ENCODE data around the gene CD7. TPM values are rescaled to one million over a fixed set of nuclear protein-coding genes. Genes with fewer than 3 reads are reported as not detected.

Gene CD7
- polyA plus RNA-seq, 1 donor from 2014 or later: not detected

GRCh38 chr17:82299452-82299851 lies 18.0 kb downstream of the CD7 start:
- Histone ChIP-seq H3K9me3 (ENCODE audit: low read length) (no peaks in the 10 kb centered on the region), H4K20me1 (ENCODE audit: insufficient read depth) (no peaks in the 10 kb centered on the region), H3K79me2 (replicated peaks; ENCODE audit: insufficient read depth, low read length) (no peaks in the 10 kb centered on the region), H3K9me2 (ENCODE audit: insufficient read depth, low read length) (no peaks in the 10 kb centered on the region), H3K27me3 (ENCODE audit: insufficient read depth, low read depth, low read length) (no peaks in the 10 kb centered on the region), H3K4me3 (ENCODE audit: low read length) (no peak overlapping the region), H3F3A (ENCODE audit: insufficient read depth, low read length, poor library complexity, severe bottlenecking) (no peaks in the 10 kb centered on the region), H3K27ac (ENCODE audit: low read length) (no peak overlapping the region), H2AFZ (ENCODE audit: low read depth, low read length) (no peak overlapping the region), H3K36me3 (ENCODE audit: insufficient read depth, low read length) (no peaks in the 10 kb centered on the region), H3K4me2 (ENCODE audit: low read length) (no peak overlapping the region), H3K9ac (ENCODE audit: low read length) (no peak overlapping the region)
- TF ChIP-seq RAD21 (conservative IDR thresholded peaks at IDR 0.05) (no peak), REST (IDR thresholded peaks at IDR 0.05; ENCODE audit: borderline replicate concordance) (no peak), CTCF (IDR thresholded peaks at IDR 0.05; ENCODE audit: poor library complexity, severe bottlenecking) (no peak), EP300 (conservative IDR thresholded peaks at IDR 0.05; ENCODE audit: poor library complexity, severe bottlenecking) (no peak), POLR2AphosphoS5 (IDR thresholded peaks at IDR 0.05) (no peak), MXI1 (conservative IDR thresholded peaks at IDR 0.05; ENCODE audit: poor library complexity, severe bottlenecking) (no peak), EZH2 (IDR thresholded peaks at IDR 0.05; ENCODE audit: borderline replicate concordance, insufficient read depth, low read length, poor library complexity, severe bottlenecking) (no peak), SMC3 (conservative IDR thresholded peaks at IDR 0.05; ENCODE audit: poor library complexity) (no peak), TAF1 (IDR thresholded peaks at IDR 0.05; ENCODE audit: low read depth) (no peak)

GRCh38 chr17:82298538-82299421 lies 18.6 kb downstream of the CD7 start:
- Histone ChIP-seq H3K9ac (ENCODE audit: low read length) (no peak overlapping the region), H3K9me2 (ENCODE audit: insufficient read depth, low read length) (no peaks in the 10 kb centered on the region), H3K9me3 (ENCODE audit: low read length) (no peaks in the 10 kb centered on the region), H3K27me3 (ENCODE audit: insufficient read depth, low read depth, low read length) (no peaks in the 10 kb centered on the region), H3F3A (ENCODE audit: insufficient read depth, low read length, poor library complexity, severe bottlenecking) (no peaks in the 10 kb centered on the region), H2AFZ (ENCODE audit: low read depth, low read length) (no peak overlapping the region), H3K36me3 (ENCODE audit: insufficient read depth, low read length) (no peaks in the 10 kb centered on the region), H3K79me2 (replicated peaks; ENCODE audit: insufficient read depth, low read length) (no peaks in the 10 kb centered on the region), H4K20me1 (ENCODE audit: insufficient read depth) (no peaks in the 10 kb centered on the region), H3K4me3 (ENCODE audit: low read length) (no peak overlapping the region), H3K27ac (ENCODE audit: low read length) (no peak overlapping the region), H3K4me2 (ENCODE audit: low read length) (no peak overlapping the region)
- TF ChIP-seq REST (IDR thresholded peaks at IDR 0.05; ENCODE audit: borderline replicate concordance): no peak
- TF ChIP-seq EZH2 (IDR thresholded peaks at IDR 0.05; ENCODE audit: borderline replicate concordance, insufficient read depth, low read length, poor library complexity, severe bottlenecking): no peak
- no peak for TF ChIP-seq RAD21 (conservative IDR thresholded peaks at IDR 0.05)
- no peak for TF ChIP-seq TAF1 (IDR thresholded peaks at IDR 0.05; ENCODE audit: low read depth)
- no peak for TF ChIP-seq CTCF (IDR thresholded peaks at IDR 0.05; ENCODE audit: poor library complexity, severe bottlenecking)
- no peak for TF ChIP-seq EP300 (conservative IDR thresholded peaks at IDR 0.05; ENCODE audit: poor library complexity, severe bottlenecking)
- TF ChIP-seq MXI1 (conservative IDR thresholded peaks at IDR 0.05; ENCODE audit: poor library complexity, severe bottlenecking): no peak
- TF ChIP-seq POLR2AphosphoS5 (IDR thresholded peaks at IDR 0.05): no peak
- TF ChIP-seq SMC3 (conservative IDR thresholded peaks at IDR 0.05; ENCODE audit: poor library complexity): no peak
